SH-SY5Y (cell line): ENCODE results near the gene TACC2.

ENCODE experiments used
- GATA2 ChIP-seq: IDR thresholded peaks from 2 replicates; pipeline ENCODE4 v1.6.1; 2011; ENCODE audit warnings: mild to moderate bottlenecking, low read depth, low read length
- GATA3 ChIP-seq: IDR thresholded peaks from 2 replicates; pipeline ENCODE4 v1.6.1; 2011; ENCODE audit warnings: low read depth, mild to moderate bottlenecking, low read length, moderate library complexity

TACC2 gene

GRCh38 chr10:122227754-122228153 is 238.8 kb downstream of the TACC2 start:
- TF ChIP-seq GATA3 (no peak), GATA2 (no peak)

GRCh38 chr10:122229666-122230065 is 240.7 kb downstream of the TACC2 start:
- peak; percentile 81 for TF ChIP-seq GATA2
- TF ChIP-seq GATA3: peak; percentile 92

- TF ChIP-seq GATA2 (no peak), GATA3 (no peak)
Measured at GRCh38 chr10:122230222-122230621, 241.3 kb downstream of the TACC2 start.

GRCh38 chr10:122232769-122233168 is 243.8 kb downstream of the TACC2 start:
- TF ChIP-seq GATA2 (no peak), GATA3 (no peak)

- TF ChIP-seq GATA3 (no peak), GATA2 (no peak)
Measured at GRCh38 chr10:122233857-122234348, 244.9 kb downstream of the TACC2 start.

GRCh38 chr10:122234416-122234815 is 245.5 kb downstream of the TACC2 start:
- TF ChIP-seq GATA2 (no peak), GATA3 (no peak)

- peak; percentile 96 for TF ChIP-seq GATA3
- TF ChIP-seq GATA2: peak; percentile 97
Measured at GRCh38 chr10:122236690-122237306, 247.8 kb downstream of the TACC2 start.

- TF ChIP-seq GATA2 (no peak), GATA3 (no peak)
Measured at GRCh38 chr10:122237331-122237990, 248.5 kb downstream of the TACC2 start.

GRCh38 chr10:122239578-122240257 is 250.8 kb downstream of the TACC2 start:
- TF ChIP-seq GATA3 (no peak), GATA2 (no peak)

GRCh38 chr10:122240401-122240800 is 251.4 kb downstream of the TACC2 start:
- TF ChIP-seq GATA2: no peak
- TF ChIP-seq GATA3: no peak

GRCh38 chr10:122241836-122242235 is 252.9 kb downstream of the TACC2 start:
- no peak for TF ChIP-seq GATA2
- no peak for TF ChIP-seq GATA3

- no peak for TF ChIP-seq GATA2
- no peak for TF ChIP-seq GATA3
Measured at GRCh38 chr10:122243550-122243949, 254.6 kb downstream of the TACC2 start.

GRCh38 chr10:122244001-122244975 is 255.3 kb downstream of the TACC2 start:
- TF ChIP-seq GATA2 (no peak), GATA3 (no peak)

GRCh38 chr10:122245136-122245535 is 256.2 kb downstream of the TACC2 start:
- TF ChIP-seq GATA3 (no peak), GATA2 (no peak)

GRCh38 chr10:122245897-122246296 is 256.9 kb downstream of the TACC2 start:
- no peak for TF ChIP-seq GATA2
- TF ChIP-seq GATA3: no peak
